Thyroid gland (tissue), 4 donors: Measurements from ENCODE around the gene BAD. TPM values are rescaled to one million over a fixed set of nuclear protein-coding genes. Genes with fewer than 3 reads are reported as not detected.
A peak's percentile ranks its signal among the peaks of the same experiment; 100 is the strongest.

Experiments
- DNase-seq, 2 donors: peaks; one replicate each; pipeline ENCODE4 v3.0.0-alpha.2; 2019
- H3K27ac ChIP-seq, 3 donors: fragments of 200-600 bp; sonication (generic); 1 replicate in 2 of 3; 2 replicates in 1 of 3; pipeline ENCODE4 v1.5.1; 2016 to 2019; ENCODE audit warnings: mild to moderate bottlenecking in 1 of 3, moderate library complexity in 1 of 3
- H3K27me3 ChIP-seq: fragments of 200-600 bp; sonication (generic); one replicate; pipeline ENCODE4 v1.5.1; 2019
- H3K36me3 ChIP-seq, 2 donors: fragments of 200-600 bp; sonication (generic); one replicate each; pipeline ENCODE4 v1.5.1; 2016 to 2019
- H3K4me1 ChIP-seq, 2 donors: fragments of 200-600 bp; sonication (generic); one replicate each; pipeline ENCODE4 v1.5.1; 2017 to 2019
- H3K4me3 ChIP-seq, 3 donors: fragments of 200-600 bp; sonication (generic); replicated peaks in 1 of 3; 1 replicate in 2 of 3; 2 replicates in 1 of 3; pipeline ENCODE4 v1.5.1; 2016; ENCODE audit warnings: mild to moderate bottlenecking in 1 of 3
- H3K9me3 ChIP-seq: fragments of 200-600 bp; sonication (generic); one replicate; pipeline ENCODE4 v1.5.1; 2017
- POLR2A ChIP-seq, 2 donors: fragments of 450-650 bp; IDR thresholded peaks; one replicate each; pipeline ENCODE4 v1.6.1; 2017; ENCODE audit warnings: antibody characterized with exemption in 2 of 2, mild to moderate bottlenecking in 2 of 2, moderate library complexity in 1 of 2
- whole genome bisulfite sequencing, 2 donors: methylation state at CpG; one replicate each; pipeline ENCODE4 v1.1.5; 2017; 5-methylcytosine and 5-hydroxymethylcytosine counted together
- intact Hi-C: fragments of 100-400 bp; cut with DNase I; formaldehyde crosslinking; loops from one replicate; pipeline ENCODE4 v1.15.1; 2023
- total RNA-seq, 4 donors: library from RNA; depleted of rRNA; stranded (reverse); fragments of >200 nt; gene quantifications; one replicate each; pipeline ENCODE4 v1.2.3, GENCODE V29; 2016
- TF ChIP-seq, protein P1 (sequence below), 6 experiments: fragments of 200-600 bp in 3 of 6; fragments of 450-650 bp in 3 of 6; sonication (generic) in 3 of 6; IDR thresholded peaks; one replicate each; pipeline ENCODE4 v1.5.1; 2016 to 2019; ENCODE audit warnings: antibody characterized with exemption in 6 of 6, mild to moderate bottlenecking in 2 of 6, inconsistent platforms in 1 of 6, moderate library complexity in 1 of 6

BAD gene
- total RNA-seq, 4 donors from 2014 or later: 79.0 to 239 (median 148) TPM

DNA sequence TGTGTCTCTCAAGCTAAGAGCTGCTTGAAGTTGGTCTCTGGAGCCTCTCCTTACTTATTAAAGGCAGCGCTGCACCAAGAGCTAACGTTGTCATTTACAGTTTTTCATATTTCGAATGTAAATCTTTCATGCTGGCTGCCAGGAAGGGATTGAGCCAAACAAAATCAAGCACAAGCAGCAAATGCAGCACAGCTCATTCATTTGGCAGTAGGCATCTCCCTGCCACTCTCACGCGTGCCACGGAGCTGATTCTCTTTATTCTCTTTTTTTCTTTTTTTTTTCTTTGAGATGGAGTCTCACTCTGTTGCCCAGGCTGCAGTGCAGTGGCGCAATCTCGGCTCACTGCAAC lies 51.5 kb downstream of the BAD start:
- peaks cover 7% of the 10 kb centered on the region in 2 donors for H3K36me3 ChIP-seq
- peaks cover 34 to 56% of the 10 kb centered on the region in 2 donors for H3K4me1 ChIP-seq
- no peak overlapping the region for H3K4me3 ChIP-seq
- 83 to 87% methylated on average over 8 of the region's 8 CpGs for WGBS, 2 donors
- intact Hi-C loops: no loop called here
- no peak for DNase-seq
- no peak overlapping the region for H3K27ac ChIP-seq
- no peaks in the 10 kb centered on the region for H3K27me3 ChIP-seq
- TF ChIP-seq, protein P1, sequence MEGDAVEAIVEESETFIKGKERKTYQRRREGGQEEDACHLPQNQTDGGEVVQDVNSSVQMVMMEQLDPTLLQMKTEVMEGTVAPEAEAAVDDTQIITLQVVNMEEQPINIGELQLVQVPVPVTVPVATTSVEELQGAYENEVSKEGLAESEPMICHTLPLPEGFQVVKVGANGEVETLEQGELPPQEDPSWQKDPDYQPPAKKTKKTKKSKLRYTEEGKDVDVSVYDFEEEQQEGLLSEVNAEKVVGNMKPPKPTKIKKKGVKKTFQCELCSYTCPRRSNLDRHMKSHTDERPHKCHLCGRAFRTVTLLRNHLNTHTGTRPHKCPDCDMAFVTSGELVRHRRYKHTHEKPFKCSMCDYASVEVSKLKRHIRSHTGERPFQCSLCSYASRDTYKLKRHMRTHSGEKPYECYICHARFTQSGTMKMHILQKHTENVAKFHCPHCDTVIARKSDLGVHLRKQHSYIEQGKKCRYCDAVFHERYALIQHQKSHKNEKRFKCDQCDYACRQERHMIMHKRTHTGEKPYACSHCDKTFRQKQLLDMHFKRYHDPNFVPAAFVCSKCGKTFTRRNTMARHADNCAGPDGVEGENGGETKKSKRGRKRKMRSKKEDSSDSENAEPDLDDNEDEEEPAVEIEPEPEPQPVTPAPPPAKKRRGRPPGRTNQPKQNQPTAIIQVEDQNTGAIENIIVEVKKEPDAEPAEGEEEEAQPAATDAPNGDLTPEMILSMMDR (IDR thresholded peaks at IDR 0.05): no peak
- TF ChIP-seq POLR2A (IDR thresholded peaks at IDR 0.05): no peak
- no peaks in the 10 kb centered on the region for H3K9me3 ChIP-seq

DNA sequence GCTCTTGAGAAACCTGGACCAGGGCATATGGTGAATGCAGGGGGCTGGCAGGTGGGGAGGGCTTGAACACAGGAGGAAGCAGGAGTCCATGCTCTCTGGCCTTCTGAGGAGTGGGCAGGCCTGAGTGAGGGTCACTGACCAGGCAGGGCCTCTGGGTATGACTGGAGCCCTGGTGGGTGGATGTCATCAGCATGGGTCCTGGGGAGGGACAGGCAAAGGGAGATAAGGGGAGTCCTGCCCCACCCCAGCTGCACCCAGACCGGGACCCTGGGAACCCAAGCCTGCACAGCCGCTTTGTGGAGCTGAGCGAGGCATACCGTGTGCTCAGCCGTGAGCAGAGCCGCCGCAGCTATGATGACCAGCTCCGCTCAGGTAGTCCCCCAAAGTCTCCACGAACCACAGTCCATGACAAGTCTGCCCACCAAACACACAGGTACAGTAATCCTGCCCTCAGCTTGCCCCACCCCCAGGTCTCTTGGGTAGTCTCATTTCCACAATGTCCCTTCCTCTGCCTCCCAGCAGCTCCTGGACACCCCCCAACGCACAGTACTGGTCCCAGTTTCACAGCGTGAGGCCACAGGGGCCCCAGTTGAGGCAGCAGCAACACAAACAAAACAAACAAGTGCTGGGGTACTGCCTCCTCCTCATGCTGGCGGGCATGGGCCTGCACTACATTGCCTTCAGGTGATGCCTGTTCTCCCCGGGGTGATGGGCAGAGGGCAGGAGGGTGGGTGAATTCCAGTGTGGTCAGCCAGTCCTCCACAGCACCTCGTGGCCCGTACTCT lies 52.1 kb downstream of the BAD start:
- peak in 1 of 2 donors; percentile 34 for DNase-seq
- Histone ChIP-seq H3K9me3 (no peaks in the 10 kb centered on the region), H3K27ac (peak overlapping the region in 1 of 3 donors; percentile 17), H3K27me3 (no peaks in the 10 kb centered on the region), H3K4me3 (no peak overlapping the region), H3K36me3 (peaks cover under 1 to 1% of the 10 kb centered on the region in 2 donors), H3K4me1 (peaks cover 36 to 62% of the 10 kb centered on the region in 2 donors)
- WGBS, 2 donors: 69 to 76% methylated on average over 15 of the region's 15 CpGs
- TF ChIP-seq, protein P1 (IDR thresholded peaks at IDR 0.05): no peak
- TF ChIP-seq POLR2A (IDR thresholded peaks at IDR 0.05): no peak
- intact Hi-C loops: no loop called here

DNA sequence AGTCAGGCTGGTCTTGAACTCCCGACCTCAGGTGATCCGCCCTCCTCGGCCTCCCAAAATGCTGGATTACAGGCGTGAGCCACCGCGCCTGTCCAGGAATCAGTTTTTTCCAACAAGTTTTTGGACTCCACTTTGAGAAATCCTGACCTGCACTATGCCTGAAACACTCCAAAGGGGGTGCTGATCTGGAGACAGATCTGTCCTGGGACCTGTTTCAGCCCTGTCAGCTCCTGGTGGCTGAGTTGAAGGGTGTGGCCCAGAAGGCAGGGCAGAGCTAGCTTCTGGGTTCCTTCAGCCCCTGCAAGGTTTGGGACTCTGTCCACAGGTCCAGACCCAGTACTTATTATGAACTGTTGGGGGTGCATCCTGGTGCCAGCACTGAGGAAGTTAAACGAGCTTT lies 52.9 kb downstream of the BAD start:
- peak overlapping the region in 1 of 3 donors; percentile 17 for H3K27ac ChIP-seq
- H3K27me3 ChIP-seq: no peaks in the 10 kb centered on the region
- peak overlapping the region in 1 of 3 donors; percentile 54 for H3K4me3 ChIP-seq
- peaks cover 44 to 70% of the 10 kb centered on the region in 2 donors for H3K4me1 ChIP-seq
- DNase-seq: no peak
- no peaks in the 10 kb centered on the region for H3K9me3 ChIP-seq
- intact Hi-C loops: no loop called here
- no peak for TF ChIP-seq POLR2A (IDR thresholded peaks at IDR 0.05)
- TF ChIP-seq, protein P1 (IDR thresholded peaks at IDR 0.05): no peak
- H3K36me3 ChIP-seq: no peaks in the 10 kb centered on the region
- WGBS, 2 donors: 82 to 87% methylated on average over 6 to 7 of the region's 7 CpGs

DNA sequence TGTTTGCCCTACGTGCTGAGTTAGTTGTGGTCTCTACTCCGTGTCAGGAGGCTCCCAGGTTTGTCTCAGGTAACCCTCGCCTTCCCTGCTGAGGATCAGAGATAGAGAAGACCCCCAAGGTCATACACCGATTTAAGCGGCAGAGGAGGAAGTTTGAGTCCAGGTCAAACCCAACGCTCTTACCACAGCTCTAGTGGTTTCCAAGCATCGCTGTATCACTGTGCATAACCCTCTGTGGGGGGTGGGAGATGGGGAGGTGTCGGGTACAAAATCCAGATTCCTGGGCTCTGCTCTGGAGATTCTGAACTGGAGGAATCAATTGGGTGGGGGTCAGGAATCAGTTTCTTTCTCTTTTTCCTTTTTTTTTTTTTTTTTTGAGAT lies 53.5 kb downstream of the BAD start:
- Histone ChIP-seq H3K27me3 (no peaks in the 10 kb centered on the region), H3K36me3 (no peaks in the 10 kb centered on the region), H3K4me3 (peak overlapping the region; percentile 54 to 83 (median 74)), H3K27ac (peak overlapping the region; percentile 72 to 90 (median 79)), H3K4me1 (peaks cover 46 to 69% of the 10 kb centered on the region in 2 donors), H3K9me3 (no peaks in the 10 kb centered on the region)
- TF ChIP-seq POLR2A (IDR thresholded peaks at IDR 0.05): no peak
- TF ChIP-seq, protein P1 (IDR thresholded peaks at IDR 0.05): no peak
- 1 to 8% methylated on average over 8 of the region's 8 CpGs for WGBS, 2 donors
- DNase-seq: no peak
- intact Hi-C loops: no loop called here
